ENCODE data around the gene ASCL5. TPM values are rescaled to one million over a fixed set of nuclear protein-coding genes. Genes with fewer than 3 reads are reported as not detected.

The ASCL5 gene
- total RNA-seq, 1 donor from 2014 or later = not detected

DNA sequence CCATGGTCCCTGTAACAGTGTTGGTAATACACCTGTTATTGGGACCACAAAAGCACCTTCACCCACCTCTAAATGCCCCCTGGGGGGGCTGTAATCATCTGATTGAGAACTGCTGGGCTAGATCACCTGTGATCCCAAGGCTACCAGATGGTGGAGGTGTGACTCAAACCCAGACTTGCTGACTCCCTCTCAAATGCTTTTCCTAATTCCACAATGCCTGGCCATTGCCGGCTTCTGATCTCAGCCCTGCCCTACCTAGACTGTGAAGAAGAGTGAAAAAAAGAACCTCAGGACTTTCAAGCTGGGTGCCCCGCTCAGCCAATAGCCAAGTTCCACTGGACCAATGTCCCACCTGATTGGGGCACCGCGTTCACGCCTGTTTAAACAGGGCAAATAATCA is 17.7 kb upstream of the ASCL5 start:
- peak; percentile 34 for DNase-seq (ENCODE audit: low spot score)
- H3K27me3 Mint-ChIP-seq (ENCODE audit: low read depth) = no peaks in the 10 kb centered on the region
- H3K27ac Mint-ChIP-seq (ENCODE audit: unreplicated experiment) = no peak overlapping the region
- no peak overlapping the region for H3K4me3 Mint-ChIP-seq (ENCODE audit: unreplicated experiment)
- H3K36me3 Mint-ChIP-seq (ENCODE audit: low read depth) = peaks cover 37% of the 10 kb centered on the region
- TF ChIP-seq, protein P1, sequence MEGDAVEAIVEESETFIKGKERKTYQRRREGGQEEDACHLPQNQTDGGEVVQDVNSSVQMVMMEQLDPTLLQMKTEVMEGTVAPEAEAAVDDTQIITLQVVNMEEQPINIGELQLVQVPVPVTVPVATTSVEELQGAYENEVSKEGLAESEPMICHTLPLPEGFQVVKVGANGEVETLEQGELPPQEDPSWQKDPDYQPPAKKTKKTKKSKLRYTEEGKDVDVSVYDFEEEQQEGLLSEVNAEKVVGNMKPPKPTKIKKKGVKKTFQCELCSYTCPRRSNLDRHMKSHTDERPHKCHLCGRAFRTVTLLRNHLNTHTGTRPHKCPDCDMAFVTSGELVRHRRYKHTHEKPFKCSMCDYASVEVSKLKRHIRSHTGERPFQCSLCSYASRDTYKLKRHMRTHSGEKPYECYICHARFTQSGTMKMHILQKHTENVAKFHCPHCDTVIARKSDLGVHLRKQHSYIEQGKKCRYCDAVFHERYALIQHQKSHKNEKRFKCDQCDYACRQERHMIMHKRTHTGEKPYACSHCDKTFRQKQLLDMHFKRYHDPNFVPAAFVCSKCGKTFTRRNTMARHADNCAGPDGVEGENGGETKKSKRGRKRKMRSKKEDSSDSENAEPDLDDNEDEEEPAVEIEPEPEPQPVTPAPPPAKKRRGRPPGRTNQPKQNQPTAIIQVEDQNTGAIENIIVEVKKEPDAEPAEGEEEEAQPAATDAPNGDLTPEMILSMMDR (IDR thresholded peaks at IDR 0.05) = no peak
- no peaks in the 10 kb centered on the region for H3K9me3 Mint-ChIP-seq (ENCODE audit: low read depth)
- H3K4me1 Mint-ChIP-seq (ENCODE audit: low read depth) = no peaks in the 10 kb centered on the region

DNA sequence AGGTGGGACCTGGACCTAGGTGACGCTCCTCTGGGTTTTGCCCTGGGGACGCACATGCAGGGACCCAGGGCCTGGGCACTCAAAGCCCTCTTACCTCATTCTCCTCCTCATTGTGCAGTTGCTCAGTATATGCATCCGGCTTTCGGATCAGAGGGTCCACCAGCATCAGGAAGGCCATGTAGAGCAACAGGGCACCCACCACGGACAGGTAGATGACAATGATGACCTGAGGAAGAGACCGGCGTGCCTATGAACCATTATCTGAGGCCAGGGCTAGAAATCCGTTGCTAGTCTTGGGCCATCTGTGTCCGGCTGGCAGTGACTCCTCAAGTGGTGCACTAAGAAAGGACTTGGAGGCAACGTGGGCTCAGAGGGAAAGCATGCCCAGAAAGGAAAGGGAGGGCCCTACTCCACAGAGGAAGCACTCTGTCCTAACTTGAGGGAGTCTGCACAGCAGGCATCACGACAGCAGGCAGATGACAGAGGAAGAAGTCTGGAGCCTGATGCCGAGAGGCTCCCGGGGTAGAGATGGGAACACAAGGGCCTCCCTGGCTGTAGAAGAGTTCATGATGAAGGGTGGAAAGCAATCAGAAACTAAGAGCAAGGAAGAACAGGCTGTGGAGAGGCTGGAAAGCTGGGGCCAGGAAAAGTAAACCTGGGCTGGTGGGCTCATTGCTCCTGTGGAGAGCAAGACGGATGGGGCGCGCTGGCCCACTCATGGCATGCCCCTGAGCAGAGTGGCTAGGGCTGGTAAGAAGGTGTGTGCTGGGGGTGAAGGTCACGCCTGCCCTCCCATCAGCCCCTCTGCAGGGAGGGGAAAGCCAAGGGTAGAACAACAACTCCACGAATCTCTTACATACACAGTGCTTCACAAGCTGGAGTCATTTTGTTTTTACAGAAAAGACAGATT is 17.0 kb upstream of the ASCL5 start:
- TF ChIP-seq, protein P1 (IDR thresholded peaks at IDR 0.05) = no peak
- H3K27ac Mint-ChIP-seq (ENCODE audit: unreplicated experiment) = no peak overlapping the region
- no peaks in the 10 kb centered on the region for H3K9me3 Mint-ChIP-seq (ENCODE audit: low read depth)
- DNase-seq (ENCODE audit: low spot score) = peak; percentile 58
- H3K27me3 Mint-ChIP-seq (ENCODE audit: low read depth) = no peaks in the 10 kb centered on the region
- peaks cover 7% of the 10 kb centered on the region for H3K4me1 Mint-ChIP-seq (ENCODE audit: low read depth)
- H3K4me3 Mint-ChIP-seq (ENCODE audit: unreplicated experiment) = no peak overlapping the region
- peaks cover 34% of the 10 kb centered on the region for H3K36me3 Mint-ChIP-seq (ENCODE audit: low read depth)

DNA sequence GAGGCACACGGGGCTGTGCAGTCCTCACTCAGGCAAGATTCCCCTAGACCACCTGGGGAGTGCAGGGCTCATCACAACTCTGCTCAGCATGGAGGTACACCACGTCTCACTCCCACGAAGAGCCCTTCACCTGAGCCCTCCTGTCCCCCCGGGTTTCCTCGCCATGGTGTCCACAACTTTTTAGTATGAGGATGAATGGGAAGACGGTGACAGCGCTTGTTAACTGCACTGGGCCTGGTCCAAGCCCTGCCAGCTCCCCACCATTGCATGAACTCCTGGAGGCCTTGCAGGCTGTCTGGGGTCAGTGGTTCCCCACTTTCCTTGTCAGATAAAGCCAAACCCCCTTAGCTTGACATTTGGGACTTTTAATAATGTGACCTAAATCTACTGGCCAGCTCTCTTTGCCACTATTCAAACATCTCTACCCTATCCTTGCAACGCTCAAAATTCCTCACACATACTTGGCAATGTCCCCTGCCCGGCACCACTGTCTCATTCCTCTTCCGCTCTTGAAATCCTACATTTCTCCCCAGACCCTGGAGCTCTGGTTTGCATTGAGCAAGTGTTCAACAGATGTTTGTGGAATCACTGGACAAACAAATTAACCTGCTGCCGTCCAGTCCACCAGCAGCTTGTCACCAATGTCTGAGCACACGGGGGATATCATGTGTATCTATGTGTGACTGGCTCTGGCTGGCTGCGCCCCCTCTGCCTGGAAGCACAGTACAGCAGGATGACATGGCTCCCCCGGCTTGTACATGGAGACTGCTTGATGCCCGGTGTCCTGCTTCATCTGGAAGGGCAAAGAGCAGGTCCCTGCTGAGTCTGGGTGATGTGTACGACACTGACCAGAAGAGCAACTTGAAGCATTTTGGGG is 16.1 kb upstream of the ASCL5 start:
- TF ChIP-seq, protein P1 (IDR thresholded peaks at IDR 0.05) = no peak
- Mint-ChIP-seq H3K27ac (ENCODE audit: unreplicated experiment) (no peak overlapping the region), H3K27me3 (ENCODE audit: low read depth) (no peaks in the 10 kb centered on the region), H3K36me3 (ENCODE audit: low read depth) (peaks cover 34% of the 10 kb centered on the region), H3K4me1 (ENCODE audit: low read depth) (peaks cover 16% of the 10 kb centered on the region), H3K4me3 (ENCODE audit: unreplicated experiment) (no peak overlapping the region), H3K9me3 (ENCODE audit: low read depth) (no peaks in the 10 kb centered on the region)
- DNase-seq (ENCODE audit: low spot score) = peak; percentile 47

DNA sequence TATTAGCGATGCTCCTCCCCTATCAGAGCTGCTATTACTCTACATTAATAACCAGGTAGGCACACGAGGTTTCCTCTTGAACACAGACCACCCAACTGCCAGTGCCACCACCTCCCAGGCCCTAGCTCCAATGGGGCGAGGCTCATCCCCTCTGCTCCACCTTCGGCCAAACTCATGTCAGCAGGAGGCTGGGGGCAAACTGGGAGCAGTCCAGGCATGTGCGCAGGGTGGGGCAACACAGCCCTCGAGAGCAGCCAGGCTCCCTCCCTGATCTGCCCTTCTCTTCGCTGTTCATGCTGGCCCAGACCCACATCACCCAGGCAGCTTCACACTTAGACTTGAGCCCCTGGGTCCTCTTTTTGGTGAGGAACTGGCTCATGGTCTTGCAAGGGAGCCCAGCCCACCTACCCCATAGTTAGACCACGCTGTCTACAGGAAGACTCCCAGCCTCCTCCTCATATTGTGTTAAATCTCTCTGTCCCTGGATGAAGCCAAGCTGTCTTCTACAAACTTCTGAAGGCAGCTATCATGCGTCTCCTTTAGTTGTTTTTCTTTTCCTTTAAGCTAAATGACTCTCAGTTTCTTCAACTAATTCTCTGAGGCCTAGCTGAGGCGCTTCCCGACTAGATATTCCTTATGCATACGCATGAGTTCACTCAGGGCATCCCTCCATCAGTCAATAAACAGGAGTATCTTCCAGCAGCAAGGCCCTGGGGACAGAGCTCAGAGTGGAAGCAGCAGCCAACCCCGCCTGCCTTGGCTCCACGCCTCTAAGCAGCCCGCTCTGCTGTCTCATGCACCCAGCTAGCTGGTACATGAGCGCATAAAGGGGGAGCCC is 15.2 kb upstream of the ASCL5 start:
- no peak overlapping the region for H3K4me3 Mint-ChIP-seq (ENCODE audit: unreplicated experiment)
- DNase-seq (ENCODE audit: low spot score) = peak; percentile 65
- peaks cover 24% of the 10 kb centered on the region for H3K4me1 Mint-ChIP-seq (ENCODE audit: low read depth)
- no peaks in the 10 kb centered on the region for H3K9me3 Mint-ChIP-seq (ENCODE audit: low read depth)
- H3K27ac Mint-ChIP-seq (ENCODE audit: unreplicated experiment) = no peak overlapping the region
- peaks cover 34% of the 10 kb centered on the region for H3K36me3 Mint-ChIP-seq (ENCODE audit: low read depth)
- TF ChIP-seq, protein P1 (IDR thresholded peaks at IDR 0.05) = no peak
- H3K27me3 Mint-ChIP-seq (ENCODE audit: low read depth) = no peaks in the 10 kb centered on the region
